Endodermal cell (in vitro differentiated cells): ENCODE results near the gene LEP. TPM values are rescaled to one million over a fixed set of nuclear protein-coding genes. Genes with fewer than 3 reads are reported as not detected.

Source experiments
- DNase-seq: peaks from one replicate; pipeline ENCODE4 v3.0.0-alpha.2; 2017
- H3K27ac ChIP-seq: 2 replicates; pipeline ENCODE4 v1.5.1; 2013; ENCODE audit warnings: mild to moderate bottlenecking, low read depth, low read length, moderate library complexity
- H3K27me3 ChIP-seq: 2 replicates; pipeline ENCODE4 v1.6.1; 2013; ENCODE audit warnings: mild to moderate bottlenecking, low read length, moderate library complexity; ENCODE audit not compliant: insufficient read depth, control insufficient read depth, poor library complexity, severe bottlenecking
- H3K36me3 ChIP-seq: 2 replicates; pipeline ENCODE4 v1.7.0; 2013; ENCODE audit warnings: mild to moderate bottlenecking, low read length, moderate library complexity; ENCODE audit not compliant: control insufficient read depth, insufficient read depth
- H3K4me1 ChIP-seq: one replicate; pipeline ENCODE4 v1.7.0; 2013; ENCODE audit warnings: low read length; ENCODE audit not compliant: control insufficient read depth, insufficient read depth
- H3K4me3 ChIP-seq: 2 replicates; pipeline ENCODE4 v1.5.1; 2013; ENCODE audit warnings: mild to moderate bottlenecking, low read length, moderate library complexity
- H3K9ac ChIP-seq: 2 replicates; pipeline ENCODE4 v1.6.1; 2013; ENCODE audit warnings: mild to moderate bottlenecking, low read length, moderate library complexity; ENCODE audit not compliant: poor library complexity, severe bottlenecking; ENCODE audit errors: extremely low read depth
- H3K9me3 ChIP-seq: 2 replicates; pipeline ENCODE4 v1.6.1; 2013; ENCODE audit warnings: mild to moderate bottlenecking, low read length, moderate library complexity; ENCODE audit not compliant: control insufficient read depth
- H3K27ac Mint-ChIP-seq: 2 replicates; pipeline ENCODE4 v1.8.0; 2020; ENCODE audit warnings: mixed read lengths
- H3K27me3 Mint-ChIP-seq: 2 replicates; pipeline ENCODE4 v1.8.0; 2021; ENCODE audit warnings: mild to moderate bottlenecking, mixed read lengths; ENCODE audit not compliant: insufficient read depth
- H3K36me3 Mint-ChIP-seq: 2 replicates; pipeline ENCODE4 v1.8.0; 2020; ENCODE audit warnings: low read depth, mixed read lengths
- H3K4me1 Mint-ChIP-seq: 2 replicates; pipeline ENCODE4 v1.8.0; 2020; ENCODE audit warnings: mixed read lengths
- H3K4me3 Mint-ChIP-seq: 2 replicates; pipeline ENCODE4 v1.8.0; 2020; ENCODE audit warnings: mild to moderate bottlenecking, moderate library complexity, mixed read lengths
- H3K9me3 Mint-ChIP-seq: 2 replicates; pipeline ENCODE4 v1.8.0; 2020; ENCODE audit warnings: mild to moderate bottlenecking, mixed read lengths
- WGBS, 2 experiments: methylation state at CpG; one replicate each; pipeline versions ENCODE4 v1.1.5 to v1.1.7; 2013; ENCODE audit warnings: missing lambda C conversion rate in 2 of 2, mixed read lengths in 1 of 2; ENCODE audit not compliant: insufficient coverage in 1 of 2, insufficient read length in 1 of 2; 5-methylcytosine and 5-hydroxymethylcytosine counted together
- total RNA-seq, 2 donors: library from RNA; stranded (reverse); fragmentation: NEBNext Ultra II Directional in 1 of 2; extraction: Animal tissue kit (Norgen Biotek cat#: 25700) in 1 of 2; gene quantifications; 2 replicates in 1 of 2; 3 replicates in 1 of 2; pipeline ENCODE4 v1.2.1, GENCODE V29; 2021
- TF ChIP-seq, protein P1 (sequence below): fragments of 200-600 bp; sonication (generic); conservative IDR thresholded peaks from 2 replicates; pipeline ENCODE4 v1.5.0; 2021; ENCODE audit warnings: antibody characterized with exemption, mild to moderate bottlenecking

LEP gene
- total RNA-seq, 2 donors from 2014 or later, result not detected

DNA sequence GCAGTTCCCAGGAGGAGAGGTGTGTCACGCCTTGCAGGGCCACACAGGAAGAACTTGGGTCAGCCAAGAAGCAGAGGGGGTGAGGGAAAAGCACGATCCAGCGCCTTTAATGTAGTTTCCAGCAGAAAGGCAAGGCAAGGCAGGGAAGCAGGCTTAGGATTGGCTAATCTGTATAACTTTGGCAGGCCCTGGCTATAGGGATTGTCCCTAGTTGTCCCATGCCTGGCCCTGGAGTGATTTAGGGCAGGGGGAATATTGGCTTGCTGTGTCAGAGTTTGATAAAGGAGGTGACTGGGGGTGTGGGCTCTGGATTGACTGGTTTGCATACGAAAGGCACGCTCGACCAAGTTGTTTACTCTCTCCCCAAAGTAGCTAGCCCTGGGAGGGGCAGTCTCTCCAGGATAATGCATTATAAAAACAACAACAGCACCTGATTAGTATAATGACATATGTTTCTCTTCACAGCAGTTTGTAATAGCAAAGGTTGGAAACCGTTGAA, 58.1 kb downstream of the LEP start:
- no peaks in the 10 kb centered on the region for H3K27me3 ChIP-seq
- TF ChIP-seq, protein P1, sequence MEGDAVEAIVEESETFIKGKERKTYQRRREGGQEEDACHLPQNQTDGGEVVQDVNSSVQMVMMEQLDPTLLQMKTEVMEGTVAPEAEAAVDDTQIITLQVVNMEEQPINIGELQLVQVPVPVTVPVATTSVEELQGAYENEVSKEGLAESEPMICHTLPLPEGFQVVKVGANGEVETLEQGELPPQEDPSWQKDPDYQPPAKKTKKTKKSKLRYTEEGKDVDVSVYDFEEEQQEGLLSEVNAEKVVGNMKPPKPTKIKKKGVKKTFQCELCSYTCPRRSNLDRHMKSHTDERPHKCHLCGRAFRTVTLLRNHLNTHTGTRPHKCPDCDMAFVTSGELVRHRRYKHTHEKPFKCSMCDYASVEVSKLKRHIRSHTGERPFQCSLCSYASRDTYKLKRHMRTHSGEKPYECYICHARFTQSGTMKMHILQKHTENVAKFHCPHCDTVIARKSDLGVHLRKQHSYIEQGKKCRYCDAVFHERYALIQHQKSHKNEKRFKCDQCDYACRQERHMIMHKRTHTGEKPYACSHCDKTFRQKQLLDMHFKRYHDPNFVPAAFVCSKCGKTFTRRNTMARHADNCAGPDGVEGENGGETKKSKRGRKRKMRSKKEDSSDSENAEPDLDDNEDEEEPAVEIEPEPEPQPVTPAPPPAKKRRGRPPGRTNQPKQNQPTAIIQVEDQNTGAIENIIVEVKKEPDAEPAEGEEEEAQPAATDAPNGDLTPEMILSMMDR, result no peak
- no peak overlapping the region for H3K4me3 ChIP-seq
- Mint-ChIP-seq H3K27ac (peak overlapping the region; percentile 79), H3K9me3 (no peaks in the 10 kb centered on the region), H3K4me3 (no peak overlapping the region), H3K4me1 (peaks cover 23% of the 10 kb centered on the region), H3K36me3 (peaks cover 2% of the 10 kb centered on the region), H3K27me3 (no peaks in the 10 kb centered on the region)
- no peak overlapping the region for H3K27ac ChIP-seq
- no peaks in the 10 kb centered on the region for H3K4me1 ChIP-seq
- peaks cover 9% of the 10 kb centered on the region for H3K36me3 ChIP-seq
- WGBS, 2 experiments, result 37 to 50% methylated on average over 3 to 7 of the region's 7 CpGs
- H3K9me3 ChIP-seq, result no peaks in the 10 kb centered on the region
- DNase-seq, result peak; percentile 69
- H3K9ac ChIP-seq, result no peak overlapping the region

DNA sequence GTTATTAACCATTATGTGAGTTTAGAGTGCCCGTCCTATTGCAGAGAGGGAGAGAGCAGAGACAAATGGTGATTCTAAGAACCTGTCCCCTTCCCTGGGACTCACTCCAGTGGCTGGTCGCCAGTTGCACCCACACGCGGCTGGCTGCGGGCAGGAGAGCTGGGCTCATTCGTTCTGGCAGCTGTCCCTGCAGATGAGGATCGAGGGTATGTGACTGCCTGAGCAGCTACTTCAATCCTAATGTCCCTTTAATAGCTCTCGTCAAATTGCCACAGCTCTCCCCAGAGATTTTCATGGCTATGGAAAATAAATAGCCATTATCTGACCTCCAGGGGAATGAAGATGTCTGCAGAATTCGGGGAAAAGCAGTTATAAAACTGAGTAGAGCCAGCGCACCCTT, 61.1 kb downstream of the LEP start:
- TF ChIP-seq, protein P1, result no peak
- no peaks in the 10 kb centered on the region for H3K9me3 ChIP-seq
- no peaks in the 10 kb centered on the region for H3K4me1 ChIP-seq
- H3K27ac ChIP-seq, result no peak overlapping the region
- no peaks in the 10 kb centered on the region for H3K27me3 ChIP-seq
- H3K27me3 Mint-ChIP-seq, result no peaks in the 10 kb centered on the region
- peaks cover 23% of the 10 kb centered on the region for H3K4me1 Mint-ChIP-seq
- 86 to 89% methylated on average over 8 to 10 of the region's 10 CpGs for WGBS, 2 experiments
- peaks cover 29% of the 10 kb centered on the region for H3K36me3 ChIP-seq
- H3K4me3 ChIP-seq, result no peak overlapping the region
- H3K4me3 Mint-ChIP-seq, result no peak overlapping the region
- no peak for DNase-seq
- H3K9ac ChIP-seq, result no peak overlapping the region
- no peak overlapping the region for H3K27ac Mint-ChIP-seq
- peaks cover 23% of the 10 kb centered on the region for H3K36me3 Mint-ChIP-seq
- no peaks in the 10 kb centered on the region for H3K9me3 Mint-ChIP-seq

DNA sequence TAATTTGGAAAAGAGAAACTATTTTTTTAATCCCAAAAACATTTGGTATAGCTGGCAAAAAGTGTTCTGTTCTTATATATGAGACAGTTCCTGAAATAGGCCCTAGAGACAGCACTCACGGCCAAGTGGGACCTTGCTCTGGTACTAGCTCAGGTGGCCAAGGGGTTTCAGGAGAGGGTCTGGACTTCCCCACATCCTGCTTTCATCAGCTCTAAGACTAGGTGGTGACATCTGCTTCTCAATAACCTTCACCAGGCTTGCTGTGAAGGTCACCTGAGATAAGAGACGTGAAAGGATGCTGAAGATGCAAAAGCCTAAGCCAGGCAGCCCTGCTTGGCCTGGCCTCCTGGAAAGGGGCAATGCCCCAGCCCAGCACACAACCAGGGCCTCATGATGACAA, 62.1 kb downstream of the LEP start:
- WGBS, 2 experiments, result 93 to 96% methylated on average over 2 of the region's 2 CpGs
- H3K36me3 Mint-ChIP-seq, result peaks cover 31% of the 10 kb centered on the region
- TF ChIP-seq, protein P1, result no peak
- H3K27me3 Mint-ChIP-seq, result no peaks in the 10 kb centered on the region
- no peak for DNase-seq
- Histone ChIP-seq H3K9ac (no peak overlapping the region), H3K36me3 (peaks cover 37% of the 10 kb centered on the region), H3K4me3 (no peak overlapping the region), H3K27me3 (no peaks in the 10 kb centered on the region), H3K27ac (no peak overlapping the region), H3K9me3 (no peaks in the 10 kb centered on the region), H3K4me1 (no peaks in the 10 kb centered on the region)
- no peak overlapping the region for H3K27ac Mint-ChIP-seq
- no peak overlapping the region for H3K4me3 Mint-ChIP-seq
- H3K4me1 Mint-ChIP-seq, result peaks cover 22% of the 10 kb centered on the region
- no peaks in the 10 kb centered on the region for H3K9me3 Mint-ChIP-seq
